ENCODE measurements around the gene NCR1.

NCR1 gene

GRCh38 chr19:54923276-54923675 is 17.3 kb downstream of the NCR1 start:
- TF ChIP-seq REST (IDR thresholded peaks at IDR 0.05; ENCODE audit: insufficient read depth in 1 of 2, low read depth in 2 of 2, low read length in 2 of 2) (no peak), POLR2AphosphoS5 (IDR thresholded peaks at IDR 0.05; ENCODE audit: low read depth, low read length) (no peak), SIN3A (IDR thresholded peaks at IDR 0.05; ENCODE audit: borderline replicate concordance, insufficient read depth, low read length) (no peak)

GRCh38 chr19:54928299-54928698 is 22.4 kb downstream of the NCR1 start:
- TF ChIP-seq REST (IDR thresholded peaks at IDR 0.05; ENCODE audit: insufficient read depth in 1 of 2, low read depth in 2 of 2, low read length in 2 of 2) = no peak

GRCh38 chr19:54937926-54938325 is 32.0 kb downstream of the NCR1 start:
- TF ChIP-seq SIN3A (IDR thresholded peaks at IDR 0.05; ENCODE audit: borderline replicate concordance, insufficient read depth, low read length) (no peak), FOXP2 (optimal IDR thresholded peaks at IDR 0.05; ENCODE audit: borderline replicate concordance, extremely low read depth, extremely low read length, insufficient read depth) (no peak), TAF1 (IDR thresholded peaks at IDR 0.05; ENCODE audit: borderline replicate concordance, insufficient read depth, low read length) (no peak), POLR2AphosphoS5 (IDR thresholded peaks at IDR 0.05; ENCODE audit: low read depth, low read length) (no peak), REST (IDR thresholded peaks at IDR 0.05; ENCODE audit: insufficient read depth in 1 of 2, low read depth in 2 of 2, low read length in 2 of 2) (no peak)

GRCh38 chr19:54938906-54939305 is 33.0 kb downstream of the NCR1 start:
- TF ChIP-seq REST (IDR thresholded peaks at IDR 0.05; ENCODE audit: insufficient read depth in 1 of 2, low read depth in 2 of 2, low read length in 2 of 2) = no peak
- no peak for TF ChIP-seq TAF1 (IDR thresholded peaks at IDR 0.05; ENCODE audit: borderline replicate concordance, insufficient read depth, low read length)
- no peak for TF ChIP-seq FOXP2 (optimal IDR thresholded peaks at IDR 0.05; ENCODE audit: borderline replicate concordance, extremely low read depth, extremely low read length, insufficient read depth)
- no peak for TF ChIP-seq SIN3A (IDR thresholded peaks at IDR 0.05; ENCODE audit: borderline replicate concordance, insufficient read depth, low read length)
- no peak for TF ChIP-seq POLR2AphosphoS5 (IDR thresholded peaks at IDR 0.05; ENCODE audit: low read depth, low read length)

- TF ChIP-seq SIN3A (IDR thresholded peaks at IDR 0.05; ENCODE audit: borderline replicate concordance, insufficient read depth, low read length) (no peak), FOXP2 (optimal IDR thresholded peaks at IDR 0.05; ENCODE audit: borderline replicate concordance, extremely low read depth, extremely low read length, insufficient read depth) (no peak), TAF1 (IDR thresholded peaks at IDR 0.05; ENCODE audit: borderline replicate concordance, insufficient read depth, low read length) (no peak), POLR2AphosphoS5 (IDR thresholded peaks at IDR 0.05; ENCODE audit: low read depth, low read length) (no peak), REST (IDR thresholded peaks at IDR 0.05; ENCODE audit: insufficient read depth in 1 of 2, low read depth in 2 of 2, low read length in 2 of 2) (no peak)
Observed at GRCh38 chr19:54947381-54947780, 41.4 kb downstream of the NCR1 start, which contains the start of gene NLRP7. TSS of gene NLRP7 (minus strand) at chr19:54947530.
